ENCODE measurements around the gene LRP4. TPM values are rescaled to one million over a fixed set of nuclear protein-coding genes. Genes with fewer than 3 reads are reported as not detected.

Gene LRP4
- total and polyA plus RNA-seq, 2 donors from 2014 or later, result 1.8 to 3.7 TPM

DNA sequence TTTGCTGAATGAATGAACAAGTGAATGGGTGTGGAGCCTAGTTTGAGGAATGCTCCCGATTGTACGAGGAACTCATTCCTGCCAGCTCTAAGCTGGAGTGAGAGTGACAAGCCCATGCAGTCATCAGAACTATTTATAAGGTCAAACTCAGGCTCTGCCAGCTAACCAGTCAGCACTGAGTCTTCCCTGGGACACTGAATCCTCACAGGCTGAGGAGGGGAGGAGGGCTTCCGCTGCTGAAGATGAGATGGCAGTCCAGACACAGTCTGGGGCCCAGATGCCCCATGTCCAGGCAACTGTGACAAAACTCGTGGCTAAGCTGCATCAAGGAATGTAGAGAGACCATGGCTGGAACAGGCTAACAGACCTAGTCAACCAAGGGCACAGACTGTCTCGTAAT, 4.0 kb downstream of the LRP4 start:
- FAIRE-seq (no peak), DNase-seq (peak in 4 of 5 donors; percentile 80 to 93 (median 89))
- no peak overlapping the region for H3K9ac ChIP-seq (ENCODE audit: low read length in 3 of 3)
- H3K4me1 ChIP-seq (ENCODE audit: control insufficient read depth in 2 of 3, insufficient read depth in 2 of 3, low read depth in 1 of 3, low read length in 3 of 3), result peaks cover 0 to 6% (median 5%) of the 10 kb centered on the region in 3 donors
- no peaks in the 10 kb centered on the region for H3K36me3 ChIP-seq (ENCODE audit: control insufficient read depth in 2 of 3, insufficient read depth in 3 of 3, low read length in 3 of 3)
- TF ChIP-seq, protein P1, sequence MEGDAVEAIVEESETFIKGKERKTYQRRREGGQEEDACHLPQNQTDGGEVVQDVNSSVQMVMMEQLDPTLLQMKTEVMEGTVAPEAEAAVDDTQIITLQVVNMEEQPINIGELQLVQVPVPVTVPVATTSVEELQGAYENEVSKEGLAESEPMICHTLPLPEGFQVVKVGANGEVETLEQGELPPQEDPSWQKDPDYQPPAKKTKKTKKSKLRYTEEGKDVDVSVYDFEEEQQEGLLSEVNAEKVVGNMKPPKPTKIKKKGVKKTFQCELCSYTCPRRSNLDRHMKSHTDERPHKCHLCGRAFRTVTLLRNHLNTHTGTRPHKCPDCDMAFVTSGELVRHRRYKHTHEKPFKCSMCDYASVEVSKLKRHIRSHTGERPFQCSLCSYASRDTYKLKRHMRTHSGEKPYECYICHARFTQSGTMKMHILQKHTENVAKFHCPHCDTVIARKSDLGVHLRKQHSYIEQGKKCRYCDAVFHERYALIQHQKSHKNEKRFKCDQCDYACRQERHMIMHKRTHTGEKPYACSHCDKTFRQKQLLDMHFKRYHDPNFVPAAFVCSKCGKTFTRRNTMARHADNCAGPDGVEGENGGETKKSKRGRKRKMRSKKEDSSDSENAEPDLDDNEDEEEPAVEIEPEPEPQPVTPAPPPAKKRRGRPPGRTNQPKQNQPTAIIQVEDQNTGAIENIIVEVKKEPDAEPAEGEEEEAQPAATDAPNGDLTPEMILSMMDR (IDR thresholded peaks at IDR 0.05; ENCODE audit: borderline replicate concordance, extremely low read depth, insufficient read depth), result no peak
- H3K27me3 ChIP-seq (ENCODE audit: control insufficient read depth, insufficient read depth, low read length), result no peaks in the 10 kb centered on the region
- no peak overlapping the region for H3K4me3 ChIP-seq (ENCODE audit: low read length in 3 of 3)
- intact Hi-C loops (cut with DNase I), result no loop called here
- H3K27ac ChIP-seq (ENCODE audit: low read depth in 2 of 2, low read length in 2 of 2), result no peak overlapping the region
- H3K9me3 ChIP-seq (ENCODE audit: control insufficient read depth in 2 of 3, insufficient read depth in 1 of 3, low read length in 3 of 3), result no peaks in the 10 kb centered on the region

DNA sequence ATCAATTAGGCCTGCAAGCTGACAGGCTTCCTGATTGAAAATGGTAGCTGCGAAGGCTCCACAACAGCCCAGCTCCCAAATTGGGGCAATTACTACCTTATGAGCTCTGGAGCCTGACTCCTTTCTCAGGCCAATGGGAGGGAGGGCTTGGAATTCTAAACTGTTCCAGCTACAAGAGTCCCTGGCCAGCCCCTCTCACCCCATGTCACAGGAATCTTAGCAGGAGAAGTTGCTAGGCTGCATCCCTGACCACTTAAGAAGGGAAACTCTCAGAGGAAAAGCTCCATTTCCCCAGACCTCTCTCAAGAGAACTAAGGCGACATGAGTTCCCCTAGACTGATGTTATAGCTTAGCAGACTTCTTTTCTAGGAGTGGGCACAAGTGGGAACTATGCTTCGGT, 4.9 kb downstream of the LRP4 start:
- TF ChIP-seq, protein P1 (IDR thresholded peaks at IDR 0.05; ENCODE audit: borderline replicate concordance, extremely low read depth, insufficient read depth), result no peak
- peaks cover 0 to 5% (median 2%) of the 10 kb centered on the region in 3 donors for H3K4me1 ChIP-seq (ENCODE audit: control insufficient read depth in 2 of 3, insufficient read depth in 2 of 3, low read depth in 1 of 3, low read length in 3 of 3)

DNA sequence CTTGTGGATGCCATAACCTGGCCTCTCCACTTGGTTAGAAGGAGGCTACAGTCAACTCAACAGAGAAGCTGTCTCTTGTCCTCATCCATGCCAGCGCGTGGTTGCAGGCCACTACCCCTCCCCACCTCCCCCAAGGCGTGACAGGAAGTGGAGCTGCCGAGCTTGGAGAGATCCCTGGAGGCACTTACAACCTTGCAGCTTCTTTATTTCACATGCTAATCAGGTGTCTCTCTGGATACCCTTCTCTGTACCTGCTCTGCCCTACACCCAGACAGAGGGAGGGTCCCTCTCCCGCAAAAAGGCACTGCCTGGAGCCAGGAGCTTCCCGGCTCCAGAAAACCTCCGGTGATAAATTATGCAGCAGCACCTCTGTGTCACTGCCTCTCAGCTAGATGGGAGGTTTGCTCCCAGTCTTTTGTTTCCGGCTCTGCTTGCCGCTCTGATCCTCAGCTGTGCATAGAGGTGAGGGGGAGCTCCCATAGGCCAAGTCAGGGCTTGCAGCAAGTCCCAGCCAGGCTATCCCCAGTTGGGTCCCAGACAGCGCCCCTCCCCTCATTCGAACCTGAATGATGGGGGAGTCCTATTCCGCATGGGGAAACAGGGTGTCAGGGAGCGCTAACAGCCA, 5.7 kb downstream of the LRP4 start:
- peaks cover 0 to 5% (median 2%) of the 10 kb centered on the region in 3 donors for H3K4me1 ChIP-seq (ENCODE audit: control insufficient read depth in 2 of 3, insufficient read depth in 2 of 3, low read depth in 1 of 3, low read length in 3 of 3)
- DNase-seq (peak in 4 of 5 donors; percentile 76 to 86 (median 83)), FAIRE-seq (no peak)
- no peaks in the 10 kb centered on the region for H3K27me3 ChIP-seq (ENCODE audit: control insufficient read depth, insufficient read depth, low read length)
- no peak overlapping the region for H3K27ac ChIP-seq (ENCODE audit: low read depth in 2 of 2, low read length in 2 of 2)
- no peaks in the 10 kb centered on the region for H3K36me3 ChIP-seq (ENCODE audit: control insufficient read depth in 2 of 3, insufficient read depth in 3 of 3, low read length in 3 of 3)
- H3K4me3 ChIP-seq (ENCODE audit: low read length in 3 of 3), result peak overlapping the region in 1 of 3 donors; percentile 23
- H3K9me3 ChIP-seq (ENCODE audit: control insufficient read depth in 2 of 3, insufficient read depth in 1 of 3, low read length in 3 of 3), result no peaks in the 10 kb centered on the region
- no peak overlapping the region for H3K9ac ChIP-seq (ENCODE audit: low read length in 3 of 3)
- intact Hi-C loops (cut with DNase I), result no loop called here
- TF ChIP-seq, protein P1 (IDR thresholded peaks at IDR 0.05; ENCODE audit: borderline replicate concordance, extremely low read depth, insufficient read depth), result no peak

More for the DNA sequence above, 4.9 kb downstream of the LRP4 start:
- no peak overlapping the region for H3K9ac ChIP-seq (ENCODE audit: low read length in 3 of 3)
- no peaks in the 10 kb centered on the region for H3K36me3 ChIP-seq (ENCODE audit: control insufficient read depth in 2 of 3, insufficient read depth in 3 of 3, low read length in 3 of 3)
- DNase-seq, result peak in 1 of 5 donors; percentile 53
- no peaks in the 10 kb centered on the region for H3K9me3 ChIP-seq (ENCODE audit: control insufficient read depth in 2 of 3, insufficient read depth in 1 of 3, low read length in 3 of 3)
- no peak for FAIRE-seq
- no peak overlapping the region for H3K4me3 ChIP-seq (ENCODE audit: low read length in 3 of 3)
- intact Hi-C loops (cut with DNase I), result no loop called here
- no peaks in the 10 kb centered on the region for H3K27me3 ChIP-seq (ENCODE audit: control insufficient read depth, insufficient read depth, low read length)
- H3K27ac ChIP-seq (ENCODE audit: low read depth in 2 of 2, low read length in 2 of 2), result no peak overlapping the region

Data from kidney (tissue), 14 donors.